GM19452 (cell line): ENCODE measurements around the gene JAKMIP2.
"Not testable (repeated sequence)": the region's sequence is repeated elsewhere in the genome, so short reads cannot be mapped to it uniquely, and the experiment has no call there.

Experiments used
- ATAC-seq: cut with Tn5 transposase; IDR thresholded peaks from one replicate; pipeline ENCODE4 v1.9.1; 2021; ENCODE audit not compliant: unreplicated experiment

The JAKMIP2 gene

DNA sequence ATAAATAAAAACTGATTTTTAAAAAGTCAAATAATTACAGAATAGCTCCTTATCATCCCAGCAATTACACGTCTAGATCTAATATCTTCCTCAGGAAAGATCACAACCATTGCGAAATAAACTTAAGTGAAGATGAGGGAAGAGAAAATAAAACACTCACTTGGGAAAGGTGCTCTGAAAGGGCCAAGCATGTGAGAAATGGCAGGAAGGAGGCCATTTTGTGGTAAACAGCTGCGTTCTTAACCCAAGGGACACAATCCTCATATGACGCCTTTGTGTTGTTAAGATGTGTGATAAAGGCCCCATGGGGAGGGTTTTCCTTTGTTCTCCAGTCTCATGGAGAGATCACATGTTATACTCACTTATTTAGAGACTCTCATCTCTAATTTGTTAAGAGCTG, 32.5 kb downstream of the JAKMIP2 start:
- ATAC-seq, result no peak

GRCh38 chr5:147748590-147748989, 33.9 kb downstream of the JAKMIP2 start:
- no peak for ATAC-seq

DNA sequence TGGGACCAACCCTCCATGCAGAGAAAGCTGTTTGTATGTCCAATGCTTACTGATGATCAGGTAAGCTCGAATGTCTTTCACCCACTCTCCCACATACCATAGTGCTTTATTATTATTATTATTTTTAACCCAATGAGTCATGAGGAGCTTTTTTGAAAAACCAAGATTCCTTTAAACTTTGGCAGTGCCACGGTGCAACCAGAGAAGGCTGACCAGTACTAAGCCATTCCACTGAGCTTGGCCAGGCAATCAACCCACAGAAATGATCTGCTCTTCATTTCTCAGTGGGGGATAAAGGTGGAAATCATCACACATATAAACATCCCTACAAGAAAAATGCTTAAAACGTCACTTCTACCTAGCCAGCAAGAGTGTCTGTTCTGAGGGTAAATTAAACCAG, 35.5 kb downstream of the JAKMIP2 start:
- ATAC-seq, result no peak

- no peak for ATAC-seq
These were observed 38.7 kb downstream of the JAKMIP2 start for GRCh38 chr5:147743678-147744374.

DNA sequence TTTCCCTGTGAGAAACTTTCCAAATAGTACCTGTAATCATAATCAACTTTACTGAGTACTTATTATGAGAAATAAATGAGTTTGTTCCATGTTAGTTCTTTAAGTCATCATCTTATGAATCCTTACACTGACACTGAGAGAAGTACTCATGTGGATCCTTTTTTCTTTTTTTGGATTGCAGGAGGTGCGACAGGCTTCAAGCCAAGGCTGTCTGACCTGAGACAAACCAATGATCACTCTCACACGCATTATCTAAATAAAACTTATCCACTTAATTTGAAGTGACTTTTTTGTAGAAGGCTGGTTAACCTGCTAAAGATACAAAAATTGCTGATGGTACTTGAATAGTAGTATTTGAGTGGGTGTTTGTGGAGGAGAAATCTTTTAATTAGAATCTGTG, 39.5 kb downstream of the JAKMIP2 start:
- ATAC-seq, result no peak

- no peak for ATAC-seq
These were observed 40.4 kb downstream of the JAKMIP2 start for GRCh38 chr5:147742151-147742550.

- ATAC-seq, result no peak
These were observed 41.7 kb downstream of the JAKMIP2 start for GRCh38 chr5:147740864-147741263.

DNA sequence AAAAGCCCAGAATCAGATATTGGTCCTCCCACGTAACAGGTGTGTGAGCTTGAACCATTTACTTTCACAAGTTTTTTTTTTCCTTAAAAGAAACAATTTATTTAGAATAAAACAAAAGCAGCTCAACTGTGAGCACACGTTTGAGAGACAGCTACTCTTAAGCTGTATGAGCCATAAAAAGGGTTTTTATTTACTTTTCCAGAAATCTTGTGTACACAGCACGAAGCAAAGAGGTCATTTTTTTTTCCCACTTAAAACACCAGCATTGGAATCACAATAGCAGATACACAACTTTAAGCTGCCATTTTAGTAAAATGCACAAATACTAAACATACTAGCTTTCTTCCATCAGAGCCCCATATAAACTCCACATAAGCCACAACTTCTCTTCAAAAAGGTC, 44.6 kb downstream of the JAKMIP2 start:
- ATAC-seq, result no peak

DNA sequence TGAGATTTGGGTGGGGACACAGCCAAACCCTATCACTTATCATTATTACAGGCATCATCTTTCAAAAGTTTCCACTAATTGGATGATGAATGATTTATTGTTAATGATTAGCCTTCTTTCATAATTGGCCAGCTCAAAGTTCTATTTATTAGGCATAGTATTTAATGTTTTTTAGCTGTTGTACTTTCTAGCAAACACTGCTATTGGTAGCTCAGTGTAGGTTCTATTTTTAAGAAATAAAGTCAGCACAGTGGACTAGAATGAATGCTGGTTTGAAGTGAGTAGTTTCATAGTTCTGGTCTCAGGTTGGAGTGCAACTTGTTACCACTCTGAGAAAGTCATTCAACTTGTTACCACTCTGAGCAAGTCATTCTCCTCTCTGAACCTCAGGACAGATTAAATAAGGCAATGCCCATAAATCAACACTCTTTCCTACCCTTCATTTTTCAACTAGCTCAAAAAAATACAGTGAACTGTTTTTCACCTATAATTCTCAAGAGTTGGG, 46.9 kb downstream of the JAKMIP2 start:
- ATAC-seq, result no peak

DNA sequence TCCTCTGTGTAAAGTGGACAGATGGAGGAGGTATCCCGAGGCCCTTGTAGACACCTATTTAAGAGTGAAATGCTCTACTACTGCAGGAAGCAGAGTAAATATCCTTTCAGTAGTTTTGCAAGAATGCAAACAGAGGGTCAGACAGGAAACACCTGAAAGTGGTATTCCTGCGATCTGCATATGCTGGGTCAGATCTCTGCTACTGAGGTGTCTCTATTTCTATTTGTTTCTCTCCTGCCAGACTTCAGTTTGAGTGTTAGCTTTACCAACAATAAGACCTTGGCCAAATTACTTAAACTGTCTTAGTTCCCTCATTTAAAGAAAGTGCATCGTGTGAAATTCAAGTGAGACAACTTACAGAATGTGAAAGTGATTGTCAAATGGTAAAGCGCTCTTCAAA, 47.6 kb downstream of the JAKMIP2 start:
- ATAC-seq, result no peak

DNA sequence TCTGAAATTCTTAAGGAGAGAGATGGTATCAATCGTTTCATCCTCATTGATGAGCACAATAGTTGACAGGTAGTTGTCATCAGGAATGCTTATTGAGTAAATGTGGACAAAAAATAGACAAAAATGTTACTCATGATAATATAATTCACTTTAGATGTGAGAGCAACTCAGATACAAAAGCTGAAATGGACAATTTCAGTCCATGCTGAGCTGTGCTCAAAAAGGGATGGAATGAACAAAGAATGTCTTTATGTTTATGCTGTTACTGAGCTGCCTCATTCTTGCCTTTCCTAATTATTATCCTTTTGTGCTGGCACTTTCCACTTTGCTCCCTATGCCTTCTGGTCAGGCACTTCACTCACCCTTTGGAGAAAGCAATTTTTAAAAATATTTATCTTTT, 49.5 kb downstream of the JAKMIP2 start:
- no peak for ATAC-seq

DNA sequence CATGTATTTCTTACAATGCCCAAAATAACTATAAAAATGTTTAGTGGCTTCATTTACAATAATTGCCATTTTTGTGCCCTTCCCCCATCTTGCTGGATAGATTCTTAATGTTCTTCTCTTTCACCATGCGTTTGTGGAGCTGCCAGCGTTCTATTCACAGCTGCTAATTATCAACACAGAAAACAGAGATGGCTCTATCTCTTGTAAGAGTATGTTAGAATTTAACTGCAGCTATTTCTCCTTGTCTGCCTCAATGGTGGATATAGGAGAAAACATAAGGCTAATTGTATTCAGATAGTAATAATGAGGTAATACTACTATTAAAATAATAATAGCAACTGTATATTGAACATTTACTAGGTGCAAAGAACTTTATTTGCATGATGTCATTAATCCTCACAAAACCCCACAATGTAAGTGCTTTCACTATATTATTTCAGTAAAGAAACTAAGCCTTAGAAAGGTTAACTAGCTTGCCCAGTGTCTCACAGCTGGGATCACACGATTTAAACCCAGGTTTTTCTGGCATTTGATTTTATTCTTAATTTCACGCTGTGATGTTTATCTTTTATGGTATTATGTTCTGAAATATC, 50.1 kb downstream of the JAKMIP2 start:
- no peak for ATAC-seq

GRCh38 chr5:147731431-147732290, 50.9 kb downstream of the JAKMIP2 start:
- no peak for ATAC-seq

GRCh38 chr5:147727200-147727599, 55.3 kb downstream of the JAKMIP2 start:
- ATAC-seq, result no peak

- ATAC-seq, result not testable (repeated sequence)
These were observed 61.2 kb downstream of the JAKMIP2 start for GRCh38 chr5:147721191-147721960.

- no peak for ATAC-seq
These were observed 68.8 kb downstream of the JAKMIP2 start for GRCh38 chr5:147713550-147714295.

DNA sequence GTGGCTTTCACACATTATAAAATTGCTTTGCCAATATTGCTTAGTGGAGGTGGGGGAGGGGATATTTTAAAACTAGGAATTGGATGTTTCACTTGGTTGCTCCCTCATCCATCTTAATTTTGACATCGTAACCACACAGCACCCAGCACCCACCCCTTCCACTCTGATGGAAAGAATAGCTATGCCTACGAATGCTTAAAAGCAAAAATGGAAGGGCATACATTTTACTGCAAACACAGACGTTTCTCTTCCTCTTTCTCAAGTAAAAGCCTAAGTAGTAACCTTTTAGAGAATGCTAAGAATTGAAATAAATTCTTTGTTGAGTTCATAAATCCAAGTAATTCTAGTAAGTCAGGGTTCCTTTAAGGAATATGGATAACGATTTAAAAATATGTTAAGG, 69.9 kb downstream of the JAKMIP2 start:
- no peak for ATAC-seq

DNA sequence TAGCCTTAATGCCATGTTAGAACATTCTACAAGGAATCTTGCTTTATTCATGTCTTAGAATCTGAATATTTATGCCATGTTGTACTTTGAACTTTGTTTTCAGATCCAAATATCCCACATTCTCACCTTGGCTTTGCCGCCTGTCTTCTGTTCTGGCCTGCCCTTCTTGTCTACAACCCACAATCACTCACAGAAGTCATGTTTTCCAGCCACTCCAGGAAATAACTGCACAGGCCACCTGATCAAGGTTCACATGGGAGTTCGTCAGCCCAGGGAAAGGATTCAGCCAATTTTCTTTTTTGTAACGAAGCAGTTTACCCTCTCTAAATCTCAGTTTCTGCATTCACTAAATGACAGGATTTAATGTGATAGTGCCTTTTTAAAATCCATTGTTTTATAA, 70.5 kb downstream of the JAKMIP2 start:
- no peak for ATAC-seq

- no peak for ATAC-seq
These were observed 71.5 kb downstream of the JAKMIP2 start for GRCh38 chr5:147711019-147711418.

DNA sequence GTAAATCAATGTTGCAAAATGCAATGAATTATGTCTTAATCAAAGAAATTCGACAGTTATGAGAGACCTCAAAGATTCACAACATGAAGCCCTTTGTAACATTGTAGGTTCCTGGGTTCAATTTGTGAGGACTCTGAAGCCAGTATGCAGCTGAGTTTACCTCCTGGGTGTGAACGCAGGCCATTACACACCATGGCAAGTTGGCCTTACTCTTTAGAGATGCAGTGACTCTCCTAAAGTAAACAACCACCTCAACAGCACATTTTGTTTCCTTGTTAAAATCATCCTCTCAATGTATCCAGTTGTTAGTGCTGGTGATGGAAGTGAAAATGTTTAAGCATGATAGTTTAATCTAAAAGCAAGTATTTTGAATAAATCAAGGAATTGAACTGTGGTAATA, 73.8 kb downstream of the JAKMIP2 start:
- ATAC-seq, result no peak
